GM23338 (cell line): ENCODE data around the gene CNDP1. TPM values are rescaled to one million over a fixed set of nuclear protein-coding genes. Genes with fewer than 3 reads are reported as not detected.

Experiments
- ATAC-seq: fragments of 200-7000 bp; cut with Tn5 transposase; 3 replicates; pipeline ENCODE4 v1.9.1; 2020
- DNase-seq: peaks from one replicate; pipeline ENCODE4 v3.0.0-alpha.2; 2015; ENCODE audit warnings: low spot score
- H2AFZ ChIP-seq: fragments of 200-600 bp; sonication (generic); 2 replicates; pipeline ENCODE4 v1.8.0; 2016; ENCODE audit warnings: antibody characterized with exemption, mild to moderate bottlenecking, moderate library complexity
- H3F3A ChIP-seq: fragments of 200-600 bp; sonication (generic); replicated peaks from 2 replicates; pipeline ENCODE4 v1.8.0; 2017; ENCODE audit warnings: antibody characterized with exemption, mixed run types, low read depth
- H3K27ac ChIP-seq: fragments of 200-600 bp; sonication (generic); 2 replicates; pipeline ENCODE4 v1.6.1; 2016; ENCODE audit warnings: low read depth
- H3K27me3 ChIP-seq: fragments of 200-600 bp; sonication (generic); 2 replicates; pipeline ENCODE4 v1.8.0; 2016; ENCODE audit warnings: mild to moderate bottlenecking, mixed run types, moderate library complexity; ENCODE audit not compliant: insufficient read depth
- H3K36me3 ChIP-seq: fragments of 200-600 bp; sonication (generic); 2 replicates; pipeline ENCODE4 v1.8.0; 2016; ENCODE audit warnings: mild to moderate bottlenecking; ENCODE audit not compliant: insufficient read depth
- H3K4me1 ChIP-seq: fragments of 200-600 bp; sonication (generic); 2 replicates; pipeline ENCODE4 v1.8.0; 2016; ENCODE audit warnings: mild to moderate bottlenecking, moderate library complexity; ENCODE audit not compliant: insufficient read depth
- H3K4me2 ChIP-seq: fragments of 200-600 bp; sonication (generic); 2 replicates; pipeline ENCODE4 v1.7.1; 2017; ENCODE audit warnings: mixed run types
- H3K4me3 ChIP-seq: fragments of 200-600 bp; sonication (generic); 2 replicates; pipeline ENCODE4 v1.6.1; 2016; ENCODE audit warnings: mixed run types
- H3K79me2 ChIP-seq: fragments of 200-600 bp; sonication (generic); replicated peaks from 2 replicates; pipeline ENCODE4 v1.8.0; 2017; ENCODE audit warnings: mild to moderate bottlenecking; ENCODE audit not compliant: insufficient read depth
- H3K9me2 ChIP-seq: fragments of 200-600 bp; sonication (generic); 2 replicates; pipeline ENCODE4 v1.8.0; 2017; ENCODE audit not compliant: insufficient read depth
- H4K20me1 ChIP-seq: fragments of 200-600 bp; sonication (generic); replicated peaks from 2 replicates; pipeline ENCODE4 v1.8.0; 2017; ENCODE audit warnings: mild to moderate bottlenecking; ENCODE audit not compliant: insufficient read depth
- H3K27ac Mint-ChIP-seq: 2 replicates; pipeline ENCODE4 v1.8.0; 2020; ENCODE audit warnings: inconsistent platforms, mild to moderate bottlenecking, moderate library complexity, mixed read lengths
- H3K27me3 Mint-ChIP-seq: 3 replicates; pipeline ENCODE4 v1.8.0; 2022; ENCODE audit warnings: low read depth, mild to moderate bottlenecking, moderate library complexity, mixed read lengths, inconsistent platforms; ENCODE audit not compliant: insufficient read depth, poor library complexity
- H3K36me3 Mint-ChIP-seq: 3 replicates; pipeline ENCODE4 v1.8.0; 2021; ENCODE audit warnings: low read depth, mild to moderate bottlenecking, inconsistent platforms, moderate library complexity, mixed read lengths
- H3K4me1 Mint-ChIP-seq: 3 replicates; pipeline ENCODE4 v1.8.0; 2020; ENCODE audit warnings: mild to moderate bottlenecking, inconsistent platforms, mixed read lengths
- H3K4me3 Mint-ChIP-seq: 3 replicates; pipeline ENCODE4 v1.8.0; 2021; ENCODE audit warnings: moderate library complexity, mild to moderate bottlenecking, inconsistent platforms, mixed read lengths
- H3K9me3 Mint-ChIP-seq: 3 replicates; pipeline ENCODE4 v1.8.0; 2020; ENCODE audit warnings: moderate library complexity, mild to moderate bottlenecking, inconsistent platforms, mixed read lengths
- CREB1 ChIP-seq: fragments of 250-450 bp; sonication (Bioruptor Pico); IDR thresholded peaks from 2 replicates; pipeline ENCODE4 v1.5.0; 2020; ENCODE audit warnings: low read depth, mild to moderate bottlenecking, moderate library complexity
- JUNB ChIP-seq: IDR thresholded peaks from one replicate; pipeline ENCODE4 v1.6.1; 2016; ENCODE audit warnings: antibody characterized with exemption; ENCODE audit not compliant: unreplicated experiment
- NANOG ChIP-seq: IDR thresholded peaks from 2 replicates; pipeline ENCODE4 v1.6.1; 2016; ENCODE audit warnings: antibody characterized with exemption, borderline replicate concordance
- ZNF114 ChIP-seq: fragments of 250-450 bp; sonication (Bioruptor Pico); IDR thresholded peaks from 2 replicates; pipeline ENCODE4 v1.5.0; 2020; ENCODE audit warnings: mild to moderate bottlenecking, moderate library complexity
- ZNF462 ChIP-seq: fragments of 250-450 bp; sonication (Bioruptor Pico); IDR thresholded peaks from 2 replicates; pipeline ENCODE4 v1.5.0; 2020; ENCODE audit warnings: mild to moderate bottlenecking, moderate library complexity
- polyA plus RNA-seq: library from polyadenylated mRNA; unstranded; fragments of >200 nt; fragmentation: Nextera tagmentation; extraction: Ambion mirVana; gene quantifications from 2 replicates; pipeline ENCODE4 v1.2.1, GENCODE V29; 2016
- total RNA-seq: library from RNA; depleted of rRNA; stranded (reverse); fragments of >200 nt; shearing (Covaris generic); gene quantifications from 2 replicates; pipeline ENCODE4 v1.2.3, GENCODE V29; 2014
- TF ChIP-seq, protein P1 (sequence below): IDR thresholded peaks from 2 replicates; pipeline ENCODE4 v1.6.1; 2016; ENCODE audit warnings: antibody characterized with exemption
- TF ChIP-seq, protein P2 (sequence below), 2 experiments: fragments of 200-600 bp in 1 of 2; sonication (generic) in 1 of 2; conservative IDR thresholded peaks; 2 replicates each; pipeline versions ENCODE4 v1.5.1 to v1.6.1; 2016 to 2017; ENCODE audit warnings: antibody characterized with exemption in 2 of 2, low read depth in 2 of 2, mild to moderate bottlenecking in 2 of 2, moderate library complexity in 1 of 2

Gene CNDP1
- total and polyA plus RNA-seq, 2 experiments from 2014 or later, result 0.03 to 0.11 TPM

- peaks cover 8% of the 10 kb centered on the region for H3K27me3 Mint-ChIP-seq
- no peak for DNase-seq
- H3K4me3 Mint-ChIP-seq, result no peak overlapping the region
- Histone ChIP-seq H3K9me2 (peaks cover 7% of the 10 kb centered on the region; the same call in 1 of the 2 replicates), H3K4me2 (no peak overlapping the region), H3K79me2 (no peaks in the 10 kb centered on the region), H3K27me3 (no peaks in the 10 kb centered on the region), H3K4me1 (no peaks in the 10 kb centered on the region), H3K36me3 (no peaks in the 10 kb centered on the region), H3K4me3 (no peak overlapping the region), H4K20me1 (no peaks in the 10 kb centered on the region), H3K27ac (no peak overlapping the region), H2AFZ (no peak overlapping the region), H3F3A (no peaks in the 10 kb centered on the region)
- no peak for ATAC-seq
- peaks cover 40% of the 10 kb centered on the region for H3K9me3 Mint-ChIP-seq
- peaks cover 43% of the 10 kb centered on the region for H3K36me3 Mint-ChIP-seq
- no peak overlapping the region for H3K27ac Mint-ChIP-seq
- H3K4me1 Mint-ChIP-seq, result peaks cover 3% of the 10 kb centered on the region; the same call in 2 of the 3 replicates
- no peak for TF ChIP-seq ZNF114
- TF ChIP-seq ZNF462 (CRISPR knock-in tag), result no peak
- no peak for TF ChIP-seq JUNB
- TF ChIP-seq, protein P1, sequence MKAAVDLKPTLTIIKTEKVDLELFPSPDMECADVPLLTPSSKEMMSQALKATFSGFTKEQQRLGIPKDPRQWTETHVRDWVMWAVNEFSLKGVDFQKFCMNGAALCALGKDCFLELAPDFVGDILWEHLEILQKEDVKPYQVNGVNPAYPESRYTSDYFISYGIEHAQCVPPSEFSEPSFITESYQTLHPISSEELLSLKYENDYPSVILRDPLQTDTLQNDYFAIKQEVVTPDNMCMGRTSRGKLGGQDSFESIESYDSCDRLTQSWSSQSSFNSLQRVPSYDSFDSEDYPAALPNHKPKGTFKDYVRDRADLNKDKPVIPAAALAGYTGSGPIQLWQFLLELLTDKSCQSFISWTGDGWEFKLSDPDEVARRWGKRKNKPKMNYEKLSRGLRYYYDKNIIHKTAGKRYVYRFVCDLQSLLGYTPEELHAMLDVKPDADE, result no peak
- TF ChIP-seq, protein P2, sequence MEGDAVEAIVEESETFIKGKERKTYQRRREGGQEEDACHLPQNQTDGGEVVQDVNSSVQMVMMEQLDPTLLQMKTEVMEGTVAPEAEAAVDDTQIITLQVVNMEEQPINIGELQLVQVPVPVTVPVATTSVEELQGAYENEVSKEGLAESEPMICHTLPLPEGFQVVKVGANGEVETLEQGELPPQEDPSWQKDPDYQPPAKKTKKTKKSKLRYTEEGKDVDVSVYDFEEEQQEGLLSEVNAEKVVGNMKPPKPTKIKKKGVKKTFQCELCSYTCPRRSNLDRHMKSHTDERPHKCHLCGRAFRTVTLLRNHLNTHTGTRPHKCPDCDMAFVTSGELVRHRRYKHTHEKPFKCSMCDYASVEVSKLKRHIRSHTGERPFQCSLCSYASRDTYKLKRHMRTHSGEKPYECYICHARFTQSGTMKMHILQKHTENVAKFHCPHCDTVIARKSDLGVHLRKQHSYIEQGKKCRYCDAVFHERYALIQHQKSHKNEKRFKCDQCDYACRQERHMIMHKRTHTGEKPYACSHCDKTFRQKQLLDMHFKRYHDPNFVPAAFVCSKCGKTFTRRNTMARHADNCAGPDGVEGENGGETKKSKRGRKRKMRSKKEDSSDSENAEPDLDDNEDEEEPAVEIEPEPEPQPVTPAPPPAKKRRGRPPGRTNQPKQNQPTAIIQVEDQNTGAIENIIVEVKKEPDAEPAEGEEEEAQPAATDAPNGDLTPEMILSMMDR (conservative IDR thresholded peaks at IDR 0.05; ENCODE audit: low read depth in 2 of 2), result no peak
- TF ChIP-seq CREB1 (CRISPR knock-in tag), result no peak
- no peak for TF ChIP-seq NANOG
Observed at GRCh38 chr18:74525741-74526140, 8.6 kb upstream of the CNDP1 start.
